OCI-LY3 (cell line): ENCODE measurements around the gene DGKG.

Source experiments
- H2AFZ ChIP-seq: fragments of 200-600, 300-600 bp; shearing (Covaris generic); 2 replicates; pipeline ENCODE4 v1.6.0; 2014; ENCODE audit warnings: antibody characterized with exemption, low read depth, low read length
- H3K27ac ChIP-seq: fragments of 200-600, 300-600 bp; sonication (generic); 2 replicates; pipeline ENCODE4 v1.5.1; 2014; ENCODE audit warnings: mild to moderate bottlenecking, low read length, moderate library complexity, mixed read lengths
- H3K27me3 ChIP-seq: fragments of 200-600, 300-600 bp; sonication (generic); 2 replicates; pipeline ENCODE4 v1.6.1; 2014; ENCODE audit warnings: low read depth, low read length, mixed read lengths
- H3K36me3 ChIP-seq: fragments of 200-600, 300-600 bp; sonication (generic); replicated peaks from 2 replicates; pipeline ENCODE3; 2014; ENCODE audit warnings: low read depth, low read length, mixed read lengths
- H3K4me1 ChIP-seq: fragments of 300-600, 200-600 bp; sonication (generic); 2 replicates; pipeline ENCODE4 v1.6.1; 2014; ENCODE audit warnings: low read length, mixed read lengths
- H3K4me2 ChIP-seq: fragments of 200-600, 300-600 bp; sonication (generic); 2 replicates; pipeline ENCODE4 v1.6.1; 2014; ENCODE audit warnings: low read length, mixed read lengths
- H3K4me3 ChIP-seq: fragments of 300-600, 200-600 bp; sonication (generic); 2 replicates; pipeline ENCODE4 v1.5.1; 2014; ENCODE audit warnings: antibody characterized with exemption, mild to moderate bottlenecking, low read length, moderate library complexity
- H3K79me2 ChIP-seq: fragments of 300-600, 200-600 bp; shearing (Covaris generic); 2 replicates; pipeline ENCODE4 v1.6.1; 2014; ENCODE audit warnings: mild to moderate bottlenecking, low read length, mixed read lengths
- H3K9ac ChIP-seq: fragments of 300-600, 200-600 bp; shearing (Covaris generic); 2 replicates; pipeline ENCODE4 v1.6.0; 2014; ENCODE audit warnings: mild to moderate bottlenecking, low read length, moderate library complexity
- H3K9me3 ChIP-seq: fragments of 200-600, 300-600 bp; shearing (Covaris generic); 2 replicates; pipeline ENCODE4 v1.6.1; 2014; ENCODE audit warnings: low read length, mixed read lengths; ENCODE audit not compliant: insufficient read depth
- H4K20me1 ChIP-seq: fragments of 200-600, 300-600 bp; sonication (generic); 2 replicates; pipeline ENCODE4 v1.6.1; 2016; ENCODE audit warnings: low read length, mixed read lengths; ENCODE audit not compliant: insufficient read depth
- EZH2phosphoT487 ChIP-seq: fragments of 200-600 bp; shearing (Covaris generic); IDR thresholded peaks from 2 replicates; pipeline ENCODE4 v1.6.1; 2018; ENCODE audit warnings: antibody characterized with exemption, mixed run types, low read depth
- TF ChIP-seq, protein P1 (sequence below): fragments of 200-600, 300-600 bp; sonication (generic); IDR thresholded peaks from 2 replicates; pipeline ENCODE4 v1.5.1; 2014; ENCODE audit warnings: antibody characterized with exemption, low read length, low read depth

Gene DGKG

DNA sequence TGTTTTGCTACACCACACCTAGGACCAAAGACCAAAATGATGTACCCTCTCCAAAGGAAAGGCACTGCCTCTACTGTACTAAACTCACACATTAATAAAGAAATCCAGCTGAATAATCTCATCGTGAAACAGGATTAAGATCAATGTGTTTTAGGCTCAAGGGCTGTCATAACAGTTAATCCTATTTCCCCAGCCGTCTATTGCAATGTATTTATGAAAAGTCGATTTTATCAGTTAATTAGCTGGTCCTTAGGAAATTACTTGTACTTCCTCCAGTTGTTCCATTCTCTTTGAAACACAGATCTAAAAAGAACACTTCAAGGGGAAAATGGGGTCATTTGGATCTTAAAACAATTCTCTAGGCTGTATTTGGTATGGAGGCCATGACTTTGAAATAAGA is 261.6 kb downstream of the DGKG start:
- Histone ChIP-seq H3K79me2 (no peaks in the 10 kb centered on the region), H3K9ac (no peak overlapping the region), H2AFZ (no peak overlapping the region), H3K4me2 (no peak overlapping the region), H3K4me1 (peaks cover 15% of the 10 kb centered on the region), H3K36me3 (peaks cover 20% of the 10 kb centered on the region), H3K27ac (no peak overlapping the region), H3K27me3 (no peaks in the 10 kb centered on the region), H4K20me1 (peaks cover 25% of the 10 kb centered on the region; the same call in 1 of the 2 replicates), H3K4me3 (no peak overlapping the region), H3K9me3 (no peaks in the 10 kb centered on the region)
- no peak for TF ChIP-seq EZH2phosphoT487
- TF ChIP-seq, protein P1, sequence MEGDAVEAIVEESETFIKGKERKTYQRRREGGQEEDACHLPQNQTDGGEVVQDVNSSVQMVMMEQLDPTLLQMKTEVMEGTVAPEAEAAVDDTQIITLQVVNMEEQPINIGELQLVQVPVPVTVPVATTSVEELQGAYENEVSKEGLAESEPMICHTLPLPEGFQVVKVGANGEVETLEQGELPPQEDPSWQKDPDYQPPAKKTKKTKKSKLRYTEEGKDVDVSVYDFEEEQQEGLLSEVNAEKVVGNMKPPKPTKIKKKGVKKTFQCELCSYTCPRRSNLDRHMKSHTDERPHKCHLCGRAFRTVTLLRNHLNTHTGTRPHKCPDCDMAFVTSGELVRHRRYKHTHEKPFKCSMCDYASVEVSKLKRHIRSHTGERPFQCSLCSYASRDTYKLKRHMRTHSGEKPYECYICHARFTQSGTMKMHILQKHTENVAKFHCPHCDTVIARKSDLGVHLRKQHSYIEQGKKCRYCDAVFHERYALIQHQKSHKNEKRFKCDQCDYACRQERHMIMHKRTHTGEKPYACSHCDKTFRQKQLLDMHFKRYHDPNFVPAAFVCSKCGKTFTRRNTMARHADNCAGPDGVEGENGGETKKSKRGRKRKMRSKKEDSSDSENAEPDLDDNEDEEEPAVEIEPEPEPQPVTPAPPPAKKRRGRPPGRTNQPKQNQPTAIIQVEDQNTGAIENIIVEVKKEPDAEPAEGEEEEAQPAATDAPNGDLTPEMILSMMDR, result no peak

DNA sequence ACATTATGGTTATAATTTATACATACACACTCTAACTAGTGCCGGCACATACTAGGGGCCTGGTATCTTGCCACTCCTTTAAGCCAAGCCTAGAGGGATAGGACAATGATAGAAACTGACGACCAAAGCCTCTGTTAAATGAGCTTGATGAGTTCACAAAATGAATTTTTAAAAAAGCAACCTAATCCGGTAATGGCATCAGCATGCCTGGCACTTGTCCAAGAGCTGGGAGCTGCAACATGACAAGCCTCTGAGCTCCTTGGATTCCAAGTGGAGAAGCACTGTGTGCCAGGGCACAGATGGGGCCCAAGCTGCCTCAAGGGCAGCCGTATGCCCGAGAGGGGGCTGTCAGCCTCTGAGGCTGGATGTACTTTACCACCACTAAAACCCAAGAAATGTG is 262.9 kb downstream of the DGKG start:
- Histone ChIP-seq H3K9ac (no peak overlapping the region), H3K4me1 (peaks cover 24% of the 10 kb centered on the region), H3K4me2 (no peak overlapping the region), H3K79me2 (no peaks in the 10 kb centered on the region), H3K9me3 (no peaks in the 10 kb centered on the region), H2AFZ (no peak overlapping the region), H4K20me1 (peaks cover 23% of the 10 kb centered on the region; the same call in 1 of the 2 replicates), H3K27ac (no peak overlapping the region), H3K36me3 (peaks cover 18% of the 10 kb centered on the region), H3K27me3 (no peaks in the 10 kb centered on the region), H3K4me3 (no peak overlapping the region)
- no peak for TF ChIP-seq EZH2phosphoT487

DNA sequence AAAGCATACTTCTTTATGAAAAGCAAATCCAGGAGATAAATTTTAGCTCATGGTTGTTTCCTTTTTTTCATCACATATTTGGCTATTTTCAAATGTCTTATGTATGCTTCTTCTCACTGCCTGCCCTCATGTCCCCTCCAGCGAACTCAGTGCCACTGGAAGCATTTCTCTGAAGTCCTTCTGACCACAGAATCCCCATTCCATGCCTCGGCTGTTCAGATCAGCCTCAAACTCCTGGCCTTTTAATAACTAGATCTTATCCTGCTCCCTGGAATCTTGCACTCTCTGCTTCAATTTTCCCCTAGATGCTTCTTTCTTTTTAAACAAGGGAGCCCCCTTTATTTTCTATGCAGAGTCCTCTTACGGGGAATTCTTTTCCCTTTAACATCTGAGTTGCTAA is 263.3 kb downstream of the DGKG start:
- H3K27ac ChIP-seq, result no peak overlapping the region
- H4K20me1 ChIP-seq, result peaks cover 27% of the 10 kb centered on the region; the same call in 1 of the 2 replicates
- peaks cover 14% of the 10 kb centered on the region for H3K36me3 ChIP-seq
- no peak overlapping the region for H3K4me2 ChIP-seq
- peaks cover 29% of the 10 kb centered on the region for H3K4me1 ChIP-seq
- H3K9me3 ChIP-seq, result no peaks in the 10 kb centered on the region
- no peak overlapping the region for H3K4me3 ChIP-seq
- no peaks in the 10 kb centered on the region for H3K27me3 ChIP-seq
- TF ChIP-seq, protein P1, result no peak
- TF ChIP-seq EZH2phosphoT487, result no peak
- no peak overlapping the region for H2AFZ ChIP-seq
- no peak overlapping the region for H3K9ac ChIP-seq
- no peaks in the 10 kb centered on the region for H3K79me2 ChIP-seq

DNA sequence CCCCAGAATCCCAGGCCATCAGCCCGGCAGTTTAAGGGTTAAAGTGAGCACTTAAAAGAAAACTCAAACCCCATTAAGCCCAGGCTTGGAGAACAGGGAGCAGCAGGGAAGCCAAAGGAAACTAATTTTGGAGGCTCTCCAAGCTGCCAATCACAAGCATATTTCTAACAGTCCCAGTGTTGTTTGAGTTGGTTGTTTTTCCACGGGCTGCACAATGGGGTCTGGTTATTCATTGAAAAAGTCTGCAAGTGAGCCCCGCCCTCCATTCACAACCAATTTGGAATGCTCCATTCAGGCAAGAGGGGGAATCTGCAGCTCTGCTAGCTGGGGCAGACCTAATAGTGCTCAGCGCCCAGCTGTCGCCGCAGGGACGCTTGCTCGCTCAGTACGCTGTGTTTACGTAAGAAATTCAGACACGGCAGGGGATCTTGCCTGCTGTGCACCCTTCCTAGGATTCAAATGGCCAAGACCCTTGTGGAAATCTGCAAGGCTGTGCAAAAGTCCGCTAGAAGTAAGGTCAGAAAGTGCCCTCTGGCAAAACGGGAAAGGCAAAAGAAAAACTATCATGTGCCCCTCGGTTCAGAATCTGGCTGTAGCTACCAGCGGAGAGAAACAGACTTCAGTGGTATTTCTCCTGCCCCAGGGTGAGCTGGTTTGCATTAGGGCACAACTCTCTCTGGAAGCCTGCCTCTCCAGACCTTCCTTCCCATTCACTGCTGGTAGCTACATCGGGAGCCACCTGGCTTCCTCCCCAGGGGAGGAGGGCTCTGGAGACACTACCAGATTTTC is 264.2 kb downstream of the DGKG start:
- Histone ChIP-seq H3K4me1 (peaks cover 34% of the 10 kb centered on the region), H4K20me1 (peaks cover 31% of the 10 kb centered on the region; the same call in 1 of the 2 replicates), H3K36me3 (peaks cover 13% of the 10 kb centered on the region), H3K9ac (no peak overlapping the region), H3K4me2 (no peak overlapping the region), H3K27ac (no peak overlapping the region), H3K27me3 (no peaks in the 10 kb centered on the region), H3K4me3 (no peak overlapping the region), H3K9me3 (no peaks in the 10 kb centered on the region), H2AFZ (no peak overlapping the region), H3K79me2 (no peaks in the 10 kb centered on the region)
- TF ChIP-seq, protein P1, result no peak
- no peak for TF ChIP-seq EZH2phosphoT487
